Ectodermal cell (in vitro differentiated cells): ENCODE results near the gene ITGB8.

Experiments
- H3K27ac ChIP-seq: 2 replicates; pipeline ENCODE4 v1.7.0; 2013; ENCODE audit warnings: mild to moderate bottlenecking, low read depth, low read length; ENCODE audit not compliant: insufficient read depth, poor library complexity, severe bottlenecking
- H3K27me3 ChIP-seq: 2 replicates; pipeline ENCODE4 v1.7.0; 2013; ENCODE audit warnings: mild to moderate bottlenecking, low read length; ENCODE audit not compliant: insufficient read depth, control insufficient read depth, poor library complexity, severe bottlenecking
- H3K36me3 ChIP-seq: one replicate; pipeline ENCODE4 v1.7.0; 2013; ENCODE audit warnings: low read length; ENCODE audit not compliant: control insufficient read depth, insufficient read depth
- H3K4me1 ChIP-seq: one replicate; pipeline ENCODE4 v1.7.0; 2013; ENCODE audit warnings: low read length; ENCODE audit not compliant: control insufficient read depth, insufficient read depth
- H3K4me3 ChIP-seq: 2 replicates; pipeline ENCODE4 v1.7.0; 2013; ENCODE audit warnings: low read depth, low read length, control low read depth; ENCODE audit not compliant: insufficient read depth
- H3K9me3 ChIP-seq: 2 replicates; pipeline ENCODE4 v1.7.0; 2013; ENCODE audit warnings: mild to moderate bottlenecking, low read length, moderate library complexity; ENCODE audit not compliant: control insufficient read depth
- WGBS, 2 experiments: methylation state at CpG; one replicate each; pipeline ENCODE4 v1.1.7; 2013; ENCODE audit warnings: missing lambda C conversion rate in 2 of 2; 5-methylcytosine and 5-hydroxymethylcytosine counted together

ITGB8 gene

DNA sequence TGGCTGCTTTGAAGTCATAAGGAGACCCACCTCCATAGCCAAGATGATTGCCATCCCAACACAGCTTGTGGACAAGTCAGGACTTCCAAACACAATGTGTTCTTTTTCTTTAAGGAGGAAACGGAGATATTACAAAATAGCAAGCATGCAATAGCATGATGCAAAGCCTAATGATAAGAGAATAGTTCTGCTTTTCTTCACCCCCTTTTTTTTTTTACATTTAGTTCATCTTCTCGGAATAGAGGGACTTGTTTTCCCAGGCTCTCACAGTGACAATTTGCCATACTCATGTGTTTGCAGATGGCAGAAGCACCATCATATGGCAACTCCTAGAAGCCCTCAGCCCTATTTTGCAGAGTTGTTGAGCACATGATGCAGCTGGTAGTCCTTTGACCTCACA, 119.8 kb downstream of the ITGB8 start:
- 91 to 92% methylated on average over 2 of the region's 2 CpGs for WGBS, 2 experiments
- Histone ChIP-seq H3K27ac (no peak overlapping the region), H3K27me3 (no peaks in the 10 kb centered on the region), H3K4me3 (no peak overlapping the region), H3K36me3 (no peaks in the 10 kb centered on the region), H3K9me3 (no peaks in the 10 kb centered on the region), H3K4me1 (no peaks in the 10 kb centered on the region)

DNA sequence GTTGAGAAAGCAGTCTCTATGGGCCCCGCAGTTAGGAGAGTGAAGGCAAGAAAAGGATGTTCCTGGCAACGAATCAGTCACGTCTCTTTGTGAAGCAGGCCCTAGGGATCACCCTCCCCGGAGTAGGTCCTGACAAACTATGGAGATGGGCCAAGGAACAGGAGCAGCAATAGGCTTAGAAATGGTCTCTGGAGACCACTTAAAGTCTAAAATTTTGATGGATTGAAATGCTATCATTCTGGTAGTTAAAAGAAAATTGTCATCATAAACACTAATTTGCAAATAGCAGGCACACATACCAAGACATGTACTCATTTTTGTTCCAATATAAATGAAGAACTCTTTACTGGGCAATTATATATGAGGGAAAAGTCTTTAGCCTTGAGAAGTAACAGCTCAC, 123.5 kb downstream of the ITGB8 start:
- Histone ChIP-seq H3K27ac (no peak overlapping the region), H3K36me3 (no peaks in the 10 kb centered on the region), H3K9me3 (no peaks in the 10 kb centered on the region), H3K4me3 (no peak overlapping the region), H3K27me3 (no peaks in the 10 kb centered on the region), H3K4me1 (no peaks in the 10 kb centered on the region)
- 93 to 94% methylated on average over 4 of the region's 4 CpGs for WGBS, 2 experiments

DNA sequence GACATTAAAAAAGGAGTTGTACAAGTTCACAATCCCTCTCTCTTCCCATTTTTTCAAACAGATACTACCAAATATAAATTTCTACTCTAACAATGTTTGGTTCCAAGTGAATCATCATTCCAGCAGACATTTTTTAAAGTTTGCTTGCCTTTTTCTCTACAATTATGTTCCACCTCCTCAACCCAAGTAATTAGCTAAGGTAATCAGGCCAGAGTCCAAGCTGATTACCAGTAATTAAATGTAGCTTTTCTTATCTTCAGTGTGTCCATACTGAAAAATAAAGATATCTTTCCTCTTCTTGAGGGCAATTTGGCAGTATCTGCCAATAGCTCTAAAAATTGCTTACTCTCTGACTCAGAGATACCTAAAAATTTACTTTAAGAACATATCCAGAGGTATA, 126.0 kb downstream of the ITGB8 start:
- Histone ChIP-seq H3K27ac (no peak overlapping the region), H3K4me1 (no peaks in the 10 kb centered on the region), H3K36me3 (no peaks in the 10 kb centered on the region), H3K9me3 (no peaks in the 10 kb centered on the region), H3K27me3 (no peaks in the 10 kb centered on the region), H3K4me3 (no peak overlapping the region)

DNA sequence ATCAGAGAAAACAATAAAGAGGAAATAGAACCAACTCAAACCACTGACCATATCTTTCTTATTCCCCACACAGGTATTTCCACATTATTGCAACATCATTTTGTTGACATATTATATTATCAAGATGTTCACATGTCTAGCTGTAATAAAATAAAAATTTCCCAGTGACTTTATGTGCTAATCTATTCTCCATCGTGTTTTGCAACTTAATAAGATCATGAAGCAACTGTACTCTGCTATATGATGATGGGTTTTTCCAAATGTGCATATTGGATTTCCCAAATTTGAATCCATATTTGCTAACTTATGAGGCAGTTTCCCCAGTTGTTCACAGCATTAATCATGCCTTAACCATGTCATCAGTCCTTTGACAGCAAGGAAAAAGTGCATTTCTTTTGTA, 127.8 kb downstream of the ITGB8 start:
- WGBS, 2 experiments, result 85 to 100% methylated on average over 1 of the region's 1 CpG
- H3K4me1 ChIP-seq, result no peaks in the 10 kb centered on the region
- H3K27me3 ChIP-seq, result no peaks in the 10 kb centered on the region
- no peak overlapping the region for H3K27ac ChIP-seq
- H3K4me3 ChIP-seq, result no peak overlapping the region
- no peaks in the 10 kb centered on the region for H3K36me3 ChIP-seq
- no peaks in the 10 kb centered on the region for H3K9me3 ChIP-seq

DNA sequence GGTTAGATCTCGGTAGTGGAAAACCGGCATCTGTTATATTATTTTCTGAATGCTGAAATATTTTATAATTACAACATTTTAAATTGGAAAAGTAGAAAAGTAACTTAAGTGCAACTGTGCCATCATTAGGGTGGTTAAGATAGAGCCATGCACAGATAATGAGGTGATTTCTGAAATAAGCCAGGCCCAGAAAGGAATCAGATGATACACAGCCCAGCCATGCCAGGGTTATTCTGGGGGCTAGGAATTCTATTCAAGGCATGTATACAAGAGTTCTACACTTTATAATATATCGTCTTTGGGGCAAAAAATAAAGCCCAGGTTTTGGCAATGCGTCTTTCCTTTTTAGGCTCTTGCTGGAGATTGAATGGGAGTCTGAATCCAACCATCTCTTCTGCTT, 128.7 kb downstream of the ITGB8 start:
- Histone ChIP-seq H3K27me3 (no peaks in the 10 kb centered on the region), H3K9me3 (no peaks in the 10 kb centered on the region), H3K4me1 (no peaks in the 10 kb centered on the region), H3K27ac (no peak overlapping the region), H3K36me3 (no peaks in the 10 kb centered on the region), H3K4me3 (no peak overlapping the region)
- 87 to 88% methylated on average over 2 of the region's 4 CpGs for WGBS, 2 experiments

DNA sequence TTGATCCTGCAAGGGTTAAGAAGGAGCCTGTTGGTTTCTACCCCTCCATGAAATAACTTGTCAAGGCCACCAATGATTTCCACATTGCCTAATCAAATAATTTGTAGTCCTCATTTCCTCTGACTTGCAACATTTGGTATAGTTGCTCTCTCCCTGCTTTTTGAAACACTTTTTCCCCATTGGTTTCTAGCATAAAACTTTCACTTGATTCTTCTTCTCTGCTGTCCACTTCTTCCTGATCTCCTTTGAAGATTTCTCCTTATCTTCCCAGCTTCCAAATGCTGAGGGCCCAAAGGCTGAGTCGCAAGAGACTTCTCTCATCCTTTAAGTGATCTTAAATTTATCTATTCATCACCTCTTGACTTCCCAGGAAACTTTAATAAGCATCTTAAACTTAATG, 134.2 kb downstream of the ITGB8 start:
- H3K4me1 ChIP-seq, result no peaks in the 10 kb centered on the region
- no peak overlapping the region for H3K27ac ChIP-seq
- H3K4me3 ChIP-seq, result no peak overlapping the region
- no peaks in the 10 kb centered on the region for H3K36me3 ChIP-seq
- H3K9me3 ChIP-seq, result no peaks in the 10 kb centered on the region
- no peaks in the 10 kb centered on the region for H3K27me3 ChIP-seq
- WGBS, 2 experiments, result 94% methylated on average over 1 of the region's 1 CpG
